Esophagus muscularis mucosa (tissue), 3 donors: Measurements from ENCODE around the gene DYNLT2.

Experiments used
- EP300 ChIP-seq: sonication (generic); formaldehyde crosslinking; IDR thresholded peaks from one replicate; pipeline ENCODE4 v1.6.1; 2017; ENCODE audit warnings: antibody characterized with exemption
- POLR2A ChIP-seq: fragments of 450-650 bp; IDR thresholded peaks from one replicate; pipeline ENCODE4 v1.6.1; 2017; ENCODE audit warnings: antibody characterized with exemption, moderate library complexity, mild to moderate bottlenecking, low read depth
- POLR2AphosphoS5 ChIP-seq, 2 donors: sonication (generic); formaldehyde crosslinking; IDR thresholded peaks; one replicate each; pipeline ENCODE4 v1.6.1; 2017; ENCODE audit warnings: antibody characterized with exemption in 2 of 2

GRCh38 chr6:169701311-169701953 lies 49.9 kb downstream of the DYNLT2 start:
- no peak for TF ChIP-seq EP300
- TF ChIP-seq POLR2AphosphoS5 (IDR thresholded peaks at IDR 0.05), result no peak
- no peak for TF ChIP-seq POLR2A
